ENCODE measurements around the gene ADM2.

ADM2 gene

GRCh38 chr22:50471197-50471847 lies 10.0 kb upstream of the ADM2 start:
- no peaks in the 10 kb centered on the region for H3K9me3 ChIP-seq (ENCODE audit: control insufficient read depth, insufficient read depth, low read depth, low read length)
- H3K4me1 ChIP-seq (ENCODE audit: control insufficient read depth, insufficient read depth, low read length): peaks cover 39% of the 10 kb centered on the region
- no peak overlapping the region for H3K4me3 ChIP-seq (ENCODE audit: low read depth, low read length)
- H3K36me3 ChIP-seq (ENCODE audit: control insufficient read depth, insufficient read depth, low read length): peaks cover 24% of the 10 kb centered on the region
- no peak overlapping the region for H3K27ac ChIP-seq (ENCODE audit: low read depth, low read length)
- H3K9ac ChIP-seq (ENCODE audit: low read length): no peak overlapping the region
- no peaks in the 10 kb centered on the region for H3K27me3 ChIP-seq (ENCODE audit: control insufficient read depth, insufficient read depth, low read length)

GRCh38 chr22:50471962-50472361 lies 9.4 kb upstream of the ADM2 start:
- no peak overlapping the region for H3K9ac ChIP-seq (ENCODE audit: low read length)
- no peaks in the 10 kb centered on the region for H3K9me3 ChIP-seq (ENCODE audit: control insufficient read depth, insufficient read depth, low read depth, low read length)
- peaks cover 40% of the 10 kb centered on the region for H3K4me1 ChIP-seq (ENCODE audit: control insufficient read depth, insufficient read depth, low read length)
- no peaks in the 10 kb centered on the region for H3K27me3 ChIP-seq (ENCODE audit: control insufficient read depth, insufficient read depth, low read length)
- H3K4me3 ChIP-seq (ENCODE audit: low read depth, low read length): no peak overlapping the region
- H3K36me3 ChIP-seq (ENCODE audit: control insufficient read depth, insufficient read depth, low read length): peaks cover 18% of the 10 kb centered on the region
- no peak overlapping the region for H3K27ac ChIP-seq (ENCODE audit: low read depth, low read length)

- Histone ChIP-seq H3K9ac (ENCODE audit: low read length) (no peak overlapping the region), H3K36me3 (ENCODE audit: control insufficient read depth, insufficient read depth, low read length) (0 out of 2 replicates have a peak, but pooled peaks cover 8% of the 10 kb centered on the region), H3K27me3 (ENCODE audit: control insufficient read depth, insufficient read depth, low read length) (no peaks in the 10 kb centered on the region), H3K27ac (ENCODE audit: low read depth, low read length) (no peak overlapping the region), H3K4me3 (ENCODE audit: low read depth, low read length) (peak overlapping the region; percentile 73; the same call in 1 of the 2 replicates), H3K4me1 (ENCODE audit: control insufficient read depth, insufficient read depth, low read length) (peaks cover 46% of the 10 kb centered on the region), H3K9me3 (ENCODE audit: control insufficient read depth, insufficient read depth, low read depth, low read length) (no peaks in the 10 kb centered on the region)
These were observed 8.3 kb upstream of the ADM2 start for GRCh38 chr22:50473088-50473487.

- no peaks in the 10 kb centered on the region for H3K9me3 ChIP-seq (ENCODE audit: control insufficient read depth, insufficient read depth, low read depth, low read length)
- 0 out of 2 replicates have a peak, but pooled peaks cover 6% of the 10 kb centered on the region for H3K36me3 ChIP-seq (ENCODE audit: control insufficient read depth, insufficient read depth, low read length)
- H3K27me3 ChIP-seq (ENCODE audit: control insufficient read depth, insufficient read depth, low read length): peaks cover 5% of the 10 kb centered on the region
- peak overlapping the region; percentile 73 for H3K4me3 ChIP-seq (ENCODE audit: low read depth, low read length)
- no peak overlapping the region for H3K27ac ChIP-seq (ENCODE audit: low read depth, low read length)
- H3K9ac ChIP-seq (ENCODE audit: low read length): peak overlapping the region; percentile 34
- H3K4me1 ChIP-seq (ENCODE audit: control insufficient read depth, insufficient read depth, low read length): peaks cover 44% of the 10 kb centered on the region
These were observed 7.3 kb upstream of the ADM2 start for GRCh38 chr22:50473855-50474671.

GRCh38 chr22:50474710-50475651 lies 6.4 kb upstream of the ADM2 start, which contains the start of gene SBF1:
TSS of gene SBF1 (minus strand) at chr22:50475035. CDS start at chr22:50474840, 195 bp downstream.
- Histone ChIP-seq H3K27me3 (ENCODE audit: control insufficient read depth, insufficient read depth, low read length) (peaks cover 13% of the 10 kb centered on the region), H3K4me1 (ENCODE audit: control insufficient read depth, insufficient read depth, low read length) (peaks cover 35% of the 10 kb centered on the region)

GRCh38 chr22:50475652-50476002 lies 5.7 kb upstream of the ADM2 start:
- Histone ChIP-seq H3K9me3 (ENCODE audit: control insufficient read depth, insufficient read depth, low read depth, low read length) (no peaks in the 10 kb centered on the region), H3K9ac (ENCODE audit: low read length) (no peak overlapping the region), H3K4me1 (ENCODE audit: control insufficient read depth, insufficient read depth, low read length) (peaks cover 29% of the 10 kb centered on the region), H3K4me3 (ENCODE audit: low read depth, low read length) (peak overlapping the region; percentile 66; the same call in 1 of the 2 replicates), H3K27ac (ENCODE audit: low read depth, low read length) (no peak overlapping the region), H3K36me3 (ENCODE audit: control insufficient read depth, insufficient read depth, low read length) (0 out of 2 replicates have a peak, but pooled peaks cover 6% of the 10 kb centered on the region), H3K27me3 (ENCODE audit: control insufficient read depth, insufficient read depth, low read length) (peaks cover 19% of the 10 kb centered on the region)

More at GRCh38 chr22:50474710-50475651, 6.4 kb upstream of the ADM2 start, which contains the start of gene SBF1:
- Histone ChIP-seq H3K27ac (ENCODE audit: low read depth, low read length) (no peak within 1 kb of the TSS), H3K9me3 (ENCODE audit: control insufficient read depth, insufficient read depth, low read depth, low read length) (no peaks in the 10 kb centered on the region), H3K36me3 (ENCODE audit: control insufficient read depth, insufficient read depth, low read length) (0 out of 2 replicates have a peak, but pooled peaks cover 6% of the 10 kb centered on the region), H3K9ac (ENCODE audit: low read length) (peak within 1 kb of the TSS; percentile 74), H3K4me3 (ENCODE audit: low read depth, low read length) (peak within 1 kb of the TSS; percentile 73)

- H3K4me3 ChIP-seq (ENCODE audit: low read depth, low read length): no peak overlapping the region
- no peak overlapping the region for H3K9ac ChIP-seq (ENCODE audit: low read length)
- peaks cover 24% of the 10 kb centered on the region for H3K4me1 ChIP-seq (ENCODE audit: control insufficient read depth, insufficient read depth, low read length)
- H3K27me3 ChIP-seq (ENCODE audit: control insufficient read depth, insufficient read depth, low read length): peaks cover 27% of the 10 kb centered on the region
- H3K36me3 ChIP-seq (ENCODE audit: control insufficient read depth, insufficient read depth, low read length): 0 out of 2 replicates have a peak, but pooled peaks cover 6% of the 10 kb centered on the region
- no peaks in the 10 kb centered on the region for H3K9me3 ChIP-seq (ENCODE audit: control insufficient read depth, insufficient read depth, low read depth, low read length)
- H3K27ac ChIP-seq (ENCODE audit: low read depth, low read length): no peak overlapping the region
These were observed 4.5 kb upstream of the ADM2 start for GRCh38 chr22:50476868-50477267.

- no peaks in the 10 kb centered on the region for H3K9me3 ChIP-seq (ENCODE audit: control insufficient read depth, insufficient read depth, low read depth, low read length)
- H3K4me3 ChIP-seq (ENCODE audit: low read depth, low read length): no peak overlapping the region
- peaks cover 32% of the 10 kb centered on the region for H3K27me3 ChIP-seq (ENCODE audit: control insufficient read depth, insufficient read depth, low read length)
- no peak overlapping the region for H3K9ac ChIP-seq (ENCODE audit: low read length)
- peaks cover 29% of the 10 kb centered on the region for H3K4me1 ChIP-seq (ENCODE audit: control insufficient read depth, insufficient read depth, low read length)
- H3K27ac ChIP-seq (ENCODE audit: low read depth, low read length): no peak overlapping the region
- peaks cover 2% of the 10 kb centered on the region; the same call in 1 of the 2 replicates for H3K36me3 ChIP-seq (ENCODE audit: control insufficient read depth, insufficient read depth, low read length)
These were observed 3.4 kb upstream of the ADM2 start for GRCh38 chr22:50477923-50478322.

- no peak overlapping the region for H3K9ac ChIP-seq (ENCODE audit: low read length)
- H3K4me3 ChIP-seq (ENCODE audit: low read depth, low read length): no peak overlapping the region
- peaks cover 36% of the 10 kb centered on the region for H3K27me3 ChIP-seq (ENCODE audit: control insufficient read depth, insufficient read depth, low read length)
- no peak overlapping the region for H3K27ac ChIP-seq (ENCODE audit: low read depth, low read length)
- peaks cover 21% of the 10 kb centered on the region for H3K4me1 ChIP-seq (ENCODE audit: control insufficient read depth, insufficient read depth, low read length)
- H3K36me3 ChIP-seq (ENCODE audit: control insufficient read depth, insufficient read depth, low read length): peaks cover 5% of the 10 kb centered on the region; the same call in 1 of the 2 replicates
- H3K9me3 ChIP-seq (ENCODE audit: control insufficient read depth, insufficient read depth, low read depth, low read length): no peaks in the 10 kb centered on the region
These were observed 1.6 kb upstream of the ADM2 start for GRCh38 chr22:50479721-50480120.

- no peak overlapping the region for H3K27ac ChIP-seq (ENCODE audit: low read depth, low read length)
- peaks cover 16% of the 10 kb centered on the region for H3K4me1 ChIP-seq (ENCODE audit: control insufficient read depth, insufficient read depth, low read length)
- peaks cover 36% of the 10 kb centered on the region for H3K27me3 ChIP-seq (ENCODE audit: control insufficient read depth, insufficient read depth, low read length)
- H3K9ac ChIP-seq (ENCODE audit: low read length): peak overlapping the region; percentile 50
- peaks cover 5% of the 10 kb centered on the region; the same call in 1 of the 2 replicates for H3K36me3 ChIP-seq (ENCODE audit: control insufficient read depth, insufficient read depth, low read length)
- peak overlapping the region; percentile 80 for H3K4me3 ChIP-seq (ENCODE audit: low read depth, low read length)
- no peaks in the 10 kb centered on the region for H3K9me3 ChIP-seq (ENCODE audit: control insufficient read depth, insufficient read depth, low read depth, low read length)
These were observed 301 bp upstream of the ADM2 start for GRCh38 chr22:50481045-50481439.
